Measurements from ENCODE around the gene RAD51AP2.

The RAD51AP2 gene

DNA sequence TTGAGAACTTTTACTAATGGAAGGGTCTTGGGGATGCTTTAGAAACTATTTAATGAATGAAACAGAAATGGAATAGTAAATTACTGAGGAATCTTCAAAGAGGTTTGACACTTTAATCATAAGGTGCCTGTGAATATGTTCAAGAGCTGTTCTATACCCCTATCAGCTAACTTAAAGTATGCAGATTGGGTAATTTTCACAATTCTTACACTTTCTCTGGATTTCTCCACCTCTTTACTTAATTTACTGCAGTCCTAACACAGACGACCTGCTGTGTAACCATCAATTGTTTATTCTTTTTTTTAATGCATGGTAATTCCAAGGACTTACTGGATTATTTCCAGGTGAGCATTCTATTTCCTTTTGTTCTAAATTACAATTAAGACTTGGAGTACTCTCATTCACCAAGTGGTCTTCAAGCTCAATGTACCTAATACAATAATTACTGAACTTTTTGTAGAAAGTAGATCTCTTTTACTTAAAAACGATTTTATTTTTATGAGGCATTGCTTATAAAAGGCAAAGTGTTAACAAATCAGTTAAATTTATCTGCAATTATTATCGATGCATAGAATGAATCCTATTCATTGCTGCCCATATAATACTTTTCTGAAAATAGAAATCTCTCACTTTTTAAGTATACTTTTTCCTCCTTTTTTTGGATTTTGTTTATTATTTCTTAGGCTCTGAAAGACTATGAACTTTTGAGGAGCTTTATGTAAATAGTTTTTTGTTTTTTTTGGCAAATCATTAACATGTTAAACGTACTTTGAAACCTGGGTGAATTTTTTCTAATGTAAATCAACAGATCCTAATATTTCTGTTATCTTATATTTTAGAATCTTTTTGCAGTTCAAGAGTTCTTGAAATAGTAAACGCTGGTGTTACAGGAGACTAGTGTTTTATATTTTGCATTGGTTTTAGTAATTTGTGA is 27.7 kb upstream of the RAD51AP2 start:
- Histone ChIP-seq H3K9me3 (ENCODE audit: control insufficient read depth in 5 of 5, low read length in 5 of 5) (no peaks in the 10 kb centered on the region), H3K27ac (ENCODE audit: low read depth, low read length) (no peak overlapping the region), H3K27me3 (ENCODE audit: control insufficient read depth in 5 of 5, insufficient read depth in 4 of 5, low read length in 5 of 5) (peaks cover 5 to 19% (median 13%) of the 10 kb centered on the region in 5 donors), H3K4me3 (ENCODE audit: low read depth in 1 of 5, low read length in 5 of 5) (no peak overlapping the region), H3K36me3 (ENCODE audit: control insufficient read depth in 5 of 5, insufficient read depth in 5 of 5, low read length in 5 of 5) (no peaks in the 10 kb centered on the region), H3K4me1 (ENCODE audit: control insufficient read depth in 5 of 5, insufficient read depth in 5 of 5, low read length in 5 of 5) (peaks cover 0 to 5% (median 2%) of the 10 kb centered on the region in 5 donors), H3K9ac (ENCODE audit: low read length in 5 of 5) (no peak overlapping the region)

DNA sequence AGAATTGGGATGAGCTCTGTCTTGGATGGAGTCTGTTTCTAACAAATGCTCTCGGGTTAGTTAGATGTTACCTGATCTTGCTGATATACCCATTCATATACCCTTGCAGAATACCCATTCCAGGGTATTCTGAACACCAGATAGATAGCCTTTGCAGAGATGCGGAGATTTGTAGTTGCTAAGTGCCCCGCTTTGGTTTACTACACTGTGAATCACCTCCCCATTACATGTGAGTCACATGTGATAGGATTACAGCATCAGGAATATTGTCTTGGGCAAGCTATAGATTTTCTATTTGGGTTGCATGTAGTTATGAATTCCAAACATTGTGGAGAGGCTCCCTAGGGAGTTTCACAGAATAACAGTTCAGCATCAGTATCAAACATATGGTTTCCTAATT is 26.0 kb upstream of the RAD51AP2 start:
- H3K27me3 ChIP-seq (ENCODE audit: control insufficient read depth in 5 of 5, insufficient read depth in 4 of 5, low read length in 5 of 5): peaks cover 5 to 21% (median 19%) of the 10 kb centered on the region in 5 donors
- H3K9me3 ChIP-seq (ENCODE audit: control insufficient read depth in 5 of 5, low read length in 5 of 5): no peaks in the 10 kb centered on the region
- H3K36me3 ChIP-seq (ENCODE audit: control insufficient read depth in 5 of 5, insufficient read depth in 5 of 5, low read length in 5 of 5): no peaks in the 10 kb centered on the region
- no peak overlapping the region for H3K9ac ChIP-seq (ENCODE audit: low read length in 5 of 5)
- H3K4me1 ChIP-seq (ENCODE audit: control insufficient read depth in 5 of 5, insufficient read depth in 5 of 5, low read length in 5 of 5): peaks cover 0 to 22% (median 19%) of the 10 kb centered on the region in 5 donors
- no peak overlapping the region for H3K27ac ChIP-seq (ENCODE audit: low read depth, low read length)
- no peak overlapping the region for H3K4me3 ChIP-seq (ENCODE audit: low read depth in 1 of 5, low read length in 5 of 5)

DNA sequence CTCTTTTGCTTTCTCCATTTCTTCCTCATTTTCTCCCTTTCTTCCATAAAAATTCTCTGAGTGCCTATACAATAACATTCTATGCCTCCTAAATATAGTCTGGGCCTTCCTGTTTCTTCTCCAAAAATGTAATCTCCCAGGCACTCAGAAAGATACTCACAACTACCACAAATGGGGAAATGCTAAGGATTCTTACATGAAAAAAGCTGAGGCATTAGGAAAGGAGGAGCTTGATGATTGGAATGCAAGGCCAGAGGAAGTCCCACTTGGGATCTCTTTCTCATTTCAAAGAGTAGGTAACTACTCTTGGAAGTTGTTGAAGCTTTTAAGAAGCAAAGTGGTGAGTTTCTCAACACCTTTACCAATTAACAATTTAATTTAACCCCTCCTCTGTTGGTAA is 25.6 kb upstream of the RAD51AP2 start:
- Histone ChIP-seq H3K4me3 (ENCODE audit: low read depth in 1 of 5, low read length in 5 of 5) (no peak overlapping the region), H3K27me3 (ENCODE audit: control insufficient read depth in 5 of 5, insufficient read depth in 4 of 5, low read length in 5 of 5) (peaks cover 5 to 24% (median 19%) of the 10 kb centered on the region in 5 donors), H3K4me1 (ENCODE audit: control insufficient read depth in 5 of 5, insufficient read depth in 5 of 5, low read length in 5 of 5) (peaks cover 0 to 26% (median 23%) of the 10 kb centered on the region in 5 donors), H3K9ac (ENCODE audit: low read length in 5 of 5) (no peak overlapping the region), H3K27ac (ENCODE audit: low read depth, low read length) (no peak overlapping the region), H3K36me3 (ENCODE audit: control insufficient read depth in 5 of 5, insufficient read depth in 5 of 5, low read length in 5 of 5) (no peaks in the 10 kb centered on the region), H3K9me3 (ENCODE audit: control insufficient read depth in 5 of 5, low read length in 5 of 5) (no peaks in the 10 kb centered on the region)

DNA sequence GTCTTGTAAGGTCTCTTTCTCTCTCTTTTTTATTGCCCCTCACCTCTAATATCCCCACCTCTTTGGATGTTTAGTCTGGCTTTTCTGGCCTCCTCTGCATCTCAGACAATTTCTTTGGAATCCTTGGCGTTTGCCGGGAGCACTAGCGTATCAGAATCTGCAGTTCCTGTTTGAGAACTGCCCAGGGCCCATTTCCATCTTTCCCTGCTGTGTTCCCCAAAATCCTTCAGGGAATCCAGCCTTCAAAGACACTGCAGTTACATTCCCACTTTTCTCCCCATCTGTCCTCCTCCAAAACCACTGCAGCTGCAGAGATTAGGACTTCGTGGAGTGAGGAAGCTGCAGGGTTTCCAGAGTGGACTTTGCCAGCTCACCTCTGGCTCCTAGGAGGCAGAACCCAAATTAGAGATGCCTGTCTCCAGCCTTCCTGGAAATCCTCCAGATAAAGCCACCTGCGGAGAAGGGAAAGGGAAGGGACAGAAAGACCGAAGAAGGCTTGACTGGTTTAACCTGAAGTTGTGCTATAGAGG is 25.0 kb upstream of the RAD51AP2 start:
- Histone ChIP-seq H3K27ac (ENCODE audit: low read depth, low read length) (no peak overlapping the region), H3K9ac (ENCODE audit: low read length in 5 of 5) (no peak overlapping the region), H3K27me3 (ENCODE audit: control insufficient read depth in 5 of 5, insufficient read depth in 4 of 5, low read length in 5 of 5) (peaks cover 5 to 27% (median 19%) of the 10 kb centered on the region in 5 donors)

DNA sequence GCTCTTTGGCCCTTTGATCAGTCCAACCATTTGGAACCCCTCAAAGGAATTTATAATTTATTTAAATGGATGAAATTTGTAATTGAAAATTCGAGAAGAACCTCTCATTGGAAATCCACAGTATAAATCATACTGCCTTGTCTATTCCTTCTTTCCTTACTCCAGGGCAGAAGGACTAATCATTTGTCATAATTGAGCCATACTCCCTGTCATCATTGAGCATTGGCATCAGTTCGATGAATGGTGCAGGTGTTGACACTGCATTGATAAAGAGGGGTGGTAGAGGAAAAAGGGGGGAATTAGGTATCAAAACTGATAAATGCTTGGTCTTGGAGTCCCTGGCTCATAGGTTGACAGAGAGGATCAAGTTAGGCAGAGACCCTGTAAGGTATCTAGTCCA is 24.2 kb upstream of the RAD51AP2 start:
- Histone ChIP-seq H3K9me3 (ENCODE audit: control insufficient read depth in 5 of 5, low read length in 5 of 5) (no peaks in the 10 kb centered on the region), H3K27ac (ENCODE audit: low read depth, low read length) (no peak overlapping the region), H3K4me1 (ENCODE audit: control insufficient read depth in 5 of 5, insufficient read depth in 5 of 5, low read length in 5 of 5) (peaks cover 0 to 36% (median 33%) of the 10 kb centered on the region in 5 donors), H3K36me3 (ENCODE audit: control insufficient read depth in 5 of 5, insufficient read depth in 5 of 5, low read length in 5 of 5) (no peaks in the 10 kb centered on the region), H3K4me3 (ENCODE audit: low read depth in 1 of 5, low read length in 5 of 5) (no peak overlapping the region), H3K9ac (ENCODE audit: low read length in 5 of 5) (no peak overlapping the region), H3K27me3 (ENCODE audit: control insufficient read depth in 5 of 5, insufficient read depth in 4 of 5, low read length in 5 of 5) (peaks cover 9 to 33% (median 21%) of the 10 kb centered on the region in 5 donors)

More for the DNA sequence above, 25.0 kb upstream of the RAD51AP2 start:
- no peak overlapping the region for H3K4me3 ChIP-seq (ENCODE audit: low read depth in 1 of 5, low read length in 5 of 5)
- no peaks in the 10 kb centered on the region for H3K36me3 ChIP-seq (ENCODE audit: control insufficient read depth in 5 of 5, insufficient read depth in 5 of 5, low read length in 5 of 5)
- H3K9me3 ChIP-seq (ENCODE audit: control insufficient read depth in 5 of 5, low read length in 5 of 5): no peaks in the 10 kb centered on the region
- peaks cover 0 to 32% (median 29%) of the 10 kb centered on the region in 5 donors for H3K4me1 ChIP-seq (ENCODE audit: control insufficient read depth in 5 of 5, insufficient read depth in 5 of 5, low read length in 5 of 5)

DNA sequence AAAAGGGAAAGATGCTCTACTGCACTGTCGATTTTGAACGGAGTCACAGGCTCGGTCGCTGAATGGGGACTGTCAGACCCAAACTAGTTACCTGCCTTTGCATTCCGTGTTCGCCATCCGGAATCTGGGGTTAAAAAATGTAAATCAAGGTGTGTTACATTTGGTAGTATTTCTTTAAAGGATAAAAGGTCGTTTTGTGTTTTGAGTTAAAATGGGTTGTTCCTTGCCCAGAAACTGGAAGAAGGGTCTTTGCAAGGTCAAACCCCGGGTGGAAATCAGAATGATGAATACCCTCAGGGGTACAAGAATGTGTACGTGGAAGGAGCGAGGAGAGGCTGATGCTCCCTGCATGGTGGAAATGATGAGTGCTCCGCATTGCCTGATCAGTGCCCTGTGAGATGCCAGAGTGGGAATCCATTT is 23.3 kb upstream of the RAD51AP2 start:
- no peak overlapping the region for H3K27ac ChIP-seq (ENCODE audit: low read depth, low read length)

DNA sequence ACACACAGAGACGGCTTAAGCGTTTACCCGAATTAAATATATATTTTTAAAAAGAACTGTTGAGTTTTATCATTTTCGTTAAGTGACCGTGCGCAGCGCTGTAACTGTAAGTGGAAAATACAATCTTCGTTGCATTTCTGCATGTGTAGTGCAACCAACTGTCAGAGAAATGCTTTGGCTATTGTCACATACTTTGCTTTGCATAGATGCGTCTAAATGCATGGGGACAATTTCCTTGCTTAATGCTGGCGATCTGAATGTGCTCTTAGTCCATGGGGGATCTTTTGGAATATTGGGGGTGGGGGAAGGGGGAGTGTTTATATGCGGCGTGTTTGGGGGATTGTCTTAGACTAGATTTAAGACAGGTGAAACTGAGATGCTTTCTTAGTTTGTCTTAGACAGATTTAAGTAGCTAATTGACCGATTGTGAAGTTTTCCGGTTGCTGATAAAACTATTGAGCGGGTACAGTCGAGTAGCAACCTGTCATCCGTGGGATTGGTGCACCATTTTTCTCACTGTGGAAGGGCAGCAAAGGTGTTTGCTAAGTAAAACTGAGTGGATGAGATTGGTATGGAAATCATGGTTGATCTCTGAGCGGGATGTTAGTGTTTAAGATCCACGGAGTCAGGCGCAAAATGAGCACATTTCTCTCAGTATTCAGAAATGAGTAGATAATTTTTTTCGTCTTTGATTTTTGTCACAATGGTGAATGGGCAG is 22.7 kb upstream of the RAD51AP2 start:
- H3K4me1 ChIP-seq (ENCODE audit: control insufficient read depth in 5 of 5, insufficient read depth in 5 of 5, low read length in 5 of 5): peaks cover 0 to 36% (median 33%) of the 10 kb centered on the region in 5 donors
- no peaks in the 10 kb centered on the region for H3K9me3 ChIP-seq (ENCODE audit: control insufficient read depth in 5 of 5, low read length in 5 of 5)
- H3K27me3 ChIP-seq (ENCODE audit: control insufficient read depth in 5 of 5, insufficient read depth in 4 of 5, low read length in 5 of 5): peaks cover 9 to 33% (median 21%) of the 10 kb centered on the region in 5 donors
- H3K27ac ChIP-seq (ENCODE audit: low read depth, low read length): no peak overlapping the region
- H3K9ac ChIP-seq (ENCODE audit: low read length in 5 of 5): peak overlapping the region in 1 of 5 donors; percentile 28
- no peaks in the 10 kb centered on the region for H3K36me3 ChIP-seq (ENCODE audit: control insufficient read depth in 5 of 5, insufficient read depth in 5 of 5, low read length in 5 of 5)
- H3K4me3 ChIP-seq (ENCODE audit: low read depth in 1 of 5, low read length in 5 of 5): peak overlapping the region; percentile 49 to 73 (median 60)

More for the DNA sequence above, 23.3 kb upstream of the RAD51AP2 start:
- Histone ChIP-seq H3K27me3 (ENCODE audit: control insufficient read depth in 5 of 5, insufficient read depth in 4 of 5, low read length in 5 of 5) (peaks cover 9 to 33% (median 21%) of the 10 kb centered on the region in 5 donors), H3K9ac (ENCODE audit: low read length in 5 of 5) (no peak overlapping the region), H3K9me3 (ENCODE audit: control insufficient read depth in 5 of 5, low read length in 5 of 5) (no peaks in the 10 kb centered on the region), H3K4me1 (ENCODE audit: control insufficient read depth in 5 of 5, insufficient read depth in 5 of 5, low read length in 5 of 5) (peaks cover 0 to 36% (median 33%) of the 10 kb centered on the region in 5 donors), H3K4me3 (ENCODE audit: low read depth in 1 of 5, low read length in 5 of 5) (no peak overlapping the region), H3K36me3 (ENCODE audit: control insufficient read depth in 5 of 5, insufficient read depth in 5 of 5, low read length in 5 of 5) (no peaks in the 10 kb centered on the region)

DNA sequence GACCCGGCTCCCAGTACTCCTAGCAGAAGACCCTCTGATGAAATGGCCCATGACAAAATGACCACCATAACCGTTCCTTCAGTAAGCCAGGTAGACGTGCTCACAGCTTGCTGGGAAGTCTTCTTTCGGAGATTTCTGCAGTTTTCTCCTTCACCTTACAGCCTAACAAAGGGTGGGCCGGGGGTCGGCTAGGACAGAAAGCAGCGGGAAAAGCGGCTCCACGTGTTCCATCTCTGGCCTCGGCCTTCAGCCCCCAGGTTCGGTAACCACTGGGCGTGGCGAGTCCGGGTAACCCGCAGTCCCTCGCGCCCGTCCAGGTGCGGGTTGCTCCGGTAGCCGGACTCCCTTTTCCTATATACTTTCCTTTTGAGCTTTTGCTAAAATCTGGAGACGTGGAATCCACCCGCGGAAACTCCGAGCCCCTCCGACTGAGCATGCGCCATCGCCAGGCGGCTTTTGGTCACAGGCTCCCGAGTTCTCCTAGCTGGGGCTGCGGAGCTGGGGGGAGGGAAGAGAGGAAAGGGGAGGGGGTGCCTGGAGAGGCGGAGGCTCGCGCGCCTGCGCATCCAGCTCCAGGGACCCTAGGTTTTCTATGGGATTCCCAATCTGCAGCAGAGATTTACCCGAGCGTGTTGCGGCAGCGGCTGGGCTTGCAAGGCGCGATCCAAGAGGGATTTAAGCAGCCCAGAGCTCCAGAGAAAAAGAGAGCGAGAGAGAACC is 22.0 kb upstream of the RAD51AP2 start, which contains the start of gene VSNL1:
Gene VSNL1 (plus strand): TSS at position 604 of the 720 bp plus-strand sequence. CDS start 51,379 bp downstream, outside the sequence.
- Histone ChIP-seq H3K36me3 (ENCODE audit: control insufficient read depth in 5 of 5, insufficient read depth in 5 of 5, low read length in 5 of 5) (no peaks in the 10 kb centered on the region), H3K27me3 (ENCODE audit: control insufficient read depth in 5 of 5, insufficient read depth in 4 of 5, low read length in 5 of 5) (peaks cover 9 to 33% (median 21%) of the 10 kb centered on the region in 5 donors), H3K4me1 (ENCODE audit: control insufficient read depth in 5 of 5, insufficient read depth in 5 of 5, low read length in 5 of 5) (peaks cover 0 to 36% (median 33%) of the 10 kb centered on the region in 5 donors), H3K9me3 (ENCODE audit: control insufficient read depth in 5 of 5, low read length in 5 of 5) (no peaks in the 10 kb centered on the region), H3K27ac (ENCODE audit: low read depth, low read length) (no peak within 1 kb of the TSS), H3K4me3 (ENCODE audit: low read depth in 1 of 5, low read length in 5 of 5) (peak within 1 kb of the TSS; percentile 54 to 82 (median 69)), H3K9ac (ENCODE audit: low read length in 5 of 5) (peak within 1 kb of the TSS in 1 of 5 donors; percentile 31)

DNA sequence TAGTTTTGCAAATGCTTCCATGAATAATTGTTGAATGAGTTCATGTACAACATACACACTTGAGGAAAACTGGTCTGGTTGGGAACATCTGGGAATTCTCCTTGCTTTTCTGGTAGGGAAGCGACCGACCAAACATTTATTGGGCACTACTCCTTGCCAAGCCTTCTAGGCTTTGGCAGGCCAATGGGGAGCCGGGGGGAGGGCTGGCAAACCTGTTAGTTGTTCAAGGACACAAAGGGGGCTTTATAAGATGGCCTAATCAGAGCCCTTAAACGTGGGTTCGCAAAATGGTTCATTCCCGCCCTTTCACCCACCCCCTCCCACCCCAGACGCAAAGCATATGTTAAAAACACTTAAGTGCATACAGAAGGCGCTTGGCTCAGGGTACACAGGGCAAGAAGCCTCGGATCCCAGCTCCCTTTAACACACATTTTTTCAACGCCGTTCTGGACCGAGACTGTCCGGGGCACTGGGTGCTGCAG is 21.4 kb upstream of the RAD51AP2 start:
- H3K4me1 ChIP-seq (ENCODE audit: control insufficient read depth in 5 of 5, insufficient read depth in 5 of 5, low read length in 5 of 5): peaks cover 0 to 36% (median 33%) of the 10 kb centered on the region in 5 donors
- H3K27me3 ChIP-seq (ENCODE audit: control insufficient read depth in 5 of 5, insufficient read depth in 4 of 5, low read length in 5 of 5): peaks cover 9 to 33% (median 21%) of the 10 kb centered on the region in 5 donors
- no peaks in the 10 kb centered on the region for H3K36me3 ChIP-seq (ENCODE audit: control insufficient read depth in 5 of 5, insufficient read depth in 5 of 5, low read length in 5 of 5)
- peak overlapping the region in 1 of 5 donors; percentile 31 for H3K9ac ChIP-seq (ENCODE audit: low read length in 5 of 5)
- H3K4me3 ChIP-seq (ENCODE audit: low read depth in 1 of 5, low read length in 5 of 5): peak overlapping the region; percentile 54 to 82 (median 69)
- H3K9me3 ChIP-seq (ENCODE audit: control insufficient read depth in 5 of 5, low read length in 5 of 5): no peaks in the 10 kb centered on the region
- H3K27ac ChIP-seq (ENCODE audit: low read depth, low read length): no peak overlapping the region

Measured in subcutaneous abdominal adipose tissue (tissue), 5 donors.